Medulla oblongata (tissue), 1 donor: ENCODE data around the gene NUDT13.
A peak's percentile ranks its signal among the peaks of the same experiment; 100 is the strongest.

ENCODE experiments used
- DNase-seq: peaks from one replicate; pipeline ENCODE4 v3.0.0-alpha.2; 2015; ENCODE audit errors: extremely low spot score

NUDT13 gene

DNA sequence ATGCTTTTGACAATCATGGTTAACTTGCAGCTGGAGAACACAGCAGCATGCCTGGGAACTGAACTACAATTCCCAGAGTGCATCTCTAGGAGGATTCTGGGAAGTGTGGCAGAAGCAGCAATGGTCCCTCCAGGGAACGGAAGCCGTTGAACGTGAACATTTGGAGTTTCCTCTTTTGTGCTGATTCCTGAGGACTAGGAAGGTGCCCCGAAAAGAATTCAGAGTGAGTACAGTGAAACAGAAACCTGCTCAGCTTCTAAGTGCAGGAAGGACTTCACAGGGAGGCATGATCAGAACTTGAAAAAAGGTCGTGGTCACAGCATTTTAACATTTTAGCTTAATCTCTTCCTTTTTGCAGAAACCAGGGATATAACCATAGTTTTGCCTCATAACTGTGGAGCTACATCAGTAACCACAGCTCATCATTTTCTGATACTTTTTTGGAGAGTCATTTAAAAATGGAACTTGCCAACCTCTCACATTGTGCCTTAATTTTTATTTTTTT, at the start of gene NUDT13:
TSS of gene NUDT13 (plus strand) at position 111 of the 505 bp plus-strand sequence. CDS start 3,911 bp downstream, outside the sequence.
- peak; percentile 96 for DNase-seq

- DNase-seq: peak; percentile 43
Measured at GRCh38 chr10:73060738-73061635, 49.3 kb upstream of the NUDT13 start.

DNA sequence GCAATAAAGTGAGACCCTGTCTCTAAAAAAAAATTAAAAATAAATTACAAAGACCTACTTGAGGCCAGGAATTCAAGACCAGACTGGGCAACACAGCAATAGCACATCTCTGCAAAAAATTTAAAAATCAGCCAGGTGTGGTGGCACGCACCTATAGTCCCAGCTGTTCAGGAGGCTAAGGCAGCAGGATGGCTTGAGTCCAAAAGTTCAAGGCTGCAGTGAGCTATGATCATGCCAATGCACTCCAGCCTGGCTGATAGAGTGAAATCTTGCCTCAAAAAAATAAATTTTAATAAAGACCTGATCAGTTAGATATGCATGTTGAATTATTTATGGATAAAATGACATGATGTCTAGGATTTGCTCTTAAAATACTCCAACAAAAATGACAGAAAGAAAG, 48.5 kb upstream of the NUDT13 start:
- DNase-seq: no peak

GRCh38 chr10:73065441-73065840, 44.8 kb upstream of the NUDT13 start:
- no peak for DNase-seq

- DNase-seq: no peak
Measured at GRCh38 chr10:73073627-73074026, 36.6 kb upstream of the NUDT13 start.

- DNase-seq: no peak
Measured at GRCh38 chr10:73075829-73076228, 34.4 kb upstream of the NUDT13 start.

DNA sequence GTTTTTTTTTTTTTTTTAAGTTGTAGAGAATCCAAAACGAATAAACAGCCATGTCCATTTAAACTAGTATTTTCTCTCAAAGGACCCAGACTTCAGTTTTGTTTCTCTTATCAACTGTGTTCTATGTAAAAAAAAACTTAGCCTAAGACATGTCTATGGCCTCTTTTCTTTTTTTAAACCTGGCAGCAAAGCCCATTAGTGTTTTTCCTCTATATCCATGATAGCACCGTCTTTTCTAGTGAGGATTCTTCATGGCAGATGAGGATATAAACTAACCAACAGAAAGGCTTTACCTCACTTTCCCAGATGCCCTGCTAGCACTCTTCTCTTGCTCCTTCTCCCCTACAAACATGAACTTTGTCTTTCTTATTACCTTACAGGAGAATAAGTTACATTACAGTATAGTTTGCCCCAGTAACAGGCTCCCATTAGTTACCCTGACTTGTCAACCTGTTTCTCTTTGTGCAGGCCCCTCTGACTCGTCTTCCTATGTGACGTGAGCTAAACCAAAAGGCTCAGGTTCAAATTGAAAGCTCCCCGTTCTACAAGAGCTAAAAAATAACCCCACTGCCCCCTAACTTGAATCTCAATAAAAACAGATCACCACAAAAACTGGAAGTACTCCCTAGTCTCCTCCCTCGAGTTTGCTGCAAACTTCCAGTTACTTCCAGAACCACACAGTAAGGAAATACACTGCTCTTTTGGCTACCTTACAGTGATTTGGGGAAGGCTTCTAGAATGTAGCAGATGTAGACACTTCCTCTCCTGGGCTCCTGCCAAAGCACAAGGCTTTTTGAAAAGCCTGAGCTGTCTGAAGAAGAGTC, 33.7 kb upstream of the NUDT13 start:
- peak; percentile 97 for DNase-seq

- no peak for DNase-seq
Measured at GRCh38 chr10:73079779-73080541, 30.3 kb upstream of the NUDT13 start.

DNA sequence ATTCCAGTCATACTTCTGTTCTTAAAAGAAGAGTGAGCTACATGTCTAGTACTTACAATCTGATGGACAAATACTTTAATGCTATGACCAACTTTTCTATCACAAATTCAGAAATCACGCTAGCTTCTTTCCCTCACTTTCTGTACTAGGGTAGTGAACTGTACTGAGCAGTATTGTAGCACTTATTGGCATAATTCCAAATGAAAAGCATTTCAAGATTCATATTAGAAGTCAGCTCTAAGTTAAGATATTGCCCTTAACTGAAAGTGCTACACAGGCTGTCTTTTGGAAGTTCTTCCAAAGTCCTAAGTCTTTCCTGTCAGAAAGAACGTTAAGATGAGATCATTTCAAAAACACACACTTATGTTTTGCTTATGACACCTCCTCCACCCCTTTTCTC, 27.0 kb upstream of the NUDT13 start:
- no peak for DNase-seq

DNA sequence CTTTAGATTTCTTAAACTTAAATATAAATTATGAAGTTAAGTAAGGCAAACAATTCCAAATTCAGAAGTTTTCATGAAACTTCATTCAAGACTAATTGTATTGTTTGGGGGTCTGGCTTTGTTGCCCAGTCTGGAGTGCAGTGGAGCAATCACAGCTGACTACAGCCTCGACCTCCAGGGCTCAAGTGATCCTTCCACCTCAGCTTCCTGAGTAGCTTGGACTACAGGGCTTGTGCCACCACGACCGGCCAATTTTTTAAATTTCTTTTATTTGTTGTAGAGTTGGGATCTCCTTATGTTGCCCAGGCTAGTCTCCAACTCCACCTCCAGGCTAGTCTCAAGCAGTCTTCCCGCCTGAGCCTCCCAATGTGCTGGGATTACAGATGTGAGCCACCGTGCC, 26.0 kb upstream of the NUDT13 start:
- DNase-seq: no peak

- DNase-seq: no peak
Measured at GRCh38 chr10:73086816-73087215, 23.4 kb upstream of the NUDT13 start.

GRCh38 chr10:73088304-73088703, 22.0 kb upstream of the NUDT13 start:
- DNase-seq: no peak

DNA sequence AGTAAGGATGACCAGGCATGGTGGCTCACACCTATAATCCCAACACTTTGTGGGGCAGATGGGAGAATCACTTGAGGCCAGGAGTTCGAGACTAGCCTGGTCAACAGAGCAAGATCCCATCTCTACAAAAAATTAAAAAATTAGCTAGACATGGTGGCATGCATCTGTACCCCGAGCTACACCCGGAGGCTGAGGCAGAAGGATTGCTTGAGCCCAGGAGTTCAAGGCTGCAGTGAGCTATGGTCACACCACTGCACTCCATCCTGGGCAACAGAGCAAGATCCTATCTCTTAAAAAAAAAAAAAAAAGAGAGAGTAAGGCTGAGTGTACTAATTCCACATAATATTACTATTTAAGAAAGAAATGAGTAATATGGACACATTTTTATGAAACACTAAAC, 17.4 kb upstream of the NUDT13 start:
- DNase-seq: no peak

- DNase-seq: peak; percentile 38
Measured at GRCh38 chr10:73093922-73094850, 16.1 kb upstream of the NUDT13 start.

GRCh38 chr10:73094986-73095480, 15.2 kb upstream of the NUDT13 start:
- no peak for DNase-seq

DNA sequence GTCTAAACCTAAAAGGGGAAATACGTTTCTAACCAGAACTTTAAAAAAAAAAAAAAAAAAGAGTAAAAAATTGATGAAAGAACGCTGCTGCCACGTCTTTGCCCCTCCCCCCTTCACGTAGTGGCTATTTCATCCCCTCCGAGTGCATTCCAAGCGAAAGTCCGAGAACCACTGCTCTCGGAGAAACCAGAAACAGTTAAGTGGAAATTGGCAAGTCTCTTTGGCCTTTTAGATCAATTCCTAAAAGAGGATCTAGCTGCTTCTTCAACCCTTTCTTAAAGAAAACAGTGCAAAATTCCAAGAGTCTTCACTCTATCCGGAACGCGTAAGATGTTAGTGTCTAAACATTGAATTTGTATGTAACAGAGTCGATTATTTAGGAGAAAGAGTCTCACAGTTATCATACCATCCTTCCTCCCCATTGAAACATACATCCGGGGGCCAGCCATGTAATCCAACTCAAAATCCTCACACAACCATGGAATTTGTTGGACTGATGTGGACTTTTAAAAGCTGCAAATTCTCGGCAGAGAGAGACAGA, 14.7 kb upstream of the NUDT13 start:
- DNase-seq: peak; percentile 88

GRCh38 chr10:73096041-73096448, 14.2 kb upstream of the NUDT13 start:
- peak; percentile 71 for DNase-seq

GRCh38 chr10:73096449-73097304, 13.6 kb upstream of the NUDT13 start, which contains the start of gene P4HA1:
TSS of gene P4HA1 (minus strand) at chr10:73096866. CDS start at chr10:73074883, 21,983 bp downstream.
- peak; percentile 99 for DNase-seq

GRCh38 chr10:73097305-73097670, 13.0 kb upstream of the NUDT13 start:
- DNase-seq: no peak
